Stimulated activated naive CD8-positive, alpha-beta T cell treated with anti-CD3 and anti-CD28 coated beads, Interleukin-15, Interleukin-2, amounts not matched to agents 100 U/mL and 50 U/mL, for 24 hours (primary cell): ENCODE results near the gene MAB21L4.

ENCODE experiments used
- ATAC-seq: fragments of 150-1000 bp; cut with Tn5 transposase; one replicate; pipeline ENCODE4 v1.10.0; 2021
- DNase-seq: peaks from one replicate; pipeline ENCODE4 v3.0.0; 2021

MAB21L4 gene

GRCh38 chr2:240876475-240877251 lies 19.3 kb downstream of the MAB21L4 start:
- DNase-seq (no peak), ATAC-seq (no peak)

GRCh38 chr2:240876035-240876474 lies 19.9 kb downstream of the MAB21L4 start:
- ATAC-seq (no peak), DNase-seq (no peak)

DNA sequence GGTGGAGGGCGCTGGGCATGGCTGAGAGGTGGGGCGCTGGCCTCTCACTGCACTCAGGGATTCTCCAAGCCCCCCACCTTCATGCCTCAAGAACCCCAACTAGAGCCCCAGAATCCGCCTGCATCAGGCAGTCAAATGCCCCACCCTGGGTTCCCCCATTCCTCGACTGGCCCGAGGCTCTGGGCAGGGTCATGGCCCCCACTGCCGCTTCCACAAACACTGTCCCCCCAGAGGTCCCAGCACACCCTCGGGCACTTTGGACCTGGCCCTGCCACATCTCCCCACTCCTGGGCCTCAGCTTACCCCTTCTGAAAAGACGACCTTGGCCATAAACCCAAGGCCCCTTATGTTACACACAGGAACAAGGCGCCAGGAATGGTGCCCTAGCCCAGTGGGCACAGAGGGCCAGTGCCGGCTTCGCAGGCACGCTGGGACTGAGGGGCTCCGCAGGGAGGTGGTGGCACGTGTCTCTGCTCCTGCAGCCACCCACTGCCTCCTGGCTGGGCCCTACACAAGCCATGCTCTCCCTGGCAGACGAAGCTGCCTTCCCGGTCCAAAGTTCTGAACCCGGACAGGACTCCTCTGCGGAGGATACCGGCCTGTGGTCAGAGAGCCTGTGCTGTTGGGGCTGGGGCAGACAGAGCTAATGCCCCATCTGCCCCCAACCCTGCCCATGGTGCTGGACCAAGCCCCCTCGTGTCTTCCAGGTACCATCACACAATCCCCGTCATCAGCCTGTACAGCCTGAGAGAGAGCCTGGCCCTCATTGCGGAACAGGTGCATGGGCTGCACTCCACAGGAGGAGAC lies 20.5 kb downstream of the MAB21L4 start:
- no peak for DNase-seq
- ATAC-seq = no peak

- no peak for DNase-seq
- no peak for ATAC-seq
These were observed 21.2 kb downstream of the MAB21L4 start for GRCh38 chr2:240874715-240875227.

DNA sequence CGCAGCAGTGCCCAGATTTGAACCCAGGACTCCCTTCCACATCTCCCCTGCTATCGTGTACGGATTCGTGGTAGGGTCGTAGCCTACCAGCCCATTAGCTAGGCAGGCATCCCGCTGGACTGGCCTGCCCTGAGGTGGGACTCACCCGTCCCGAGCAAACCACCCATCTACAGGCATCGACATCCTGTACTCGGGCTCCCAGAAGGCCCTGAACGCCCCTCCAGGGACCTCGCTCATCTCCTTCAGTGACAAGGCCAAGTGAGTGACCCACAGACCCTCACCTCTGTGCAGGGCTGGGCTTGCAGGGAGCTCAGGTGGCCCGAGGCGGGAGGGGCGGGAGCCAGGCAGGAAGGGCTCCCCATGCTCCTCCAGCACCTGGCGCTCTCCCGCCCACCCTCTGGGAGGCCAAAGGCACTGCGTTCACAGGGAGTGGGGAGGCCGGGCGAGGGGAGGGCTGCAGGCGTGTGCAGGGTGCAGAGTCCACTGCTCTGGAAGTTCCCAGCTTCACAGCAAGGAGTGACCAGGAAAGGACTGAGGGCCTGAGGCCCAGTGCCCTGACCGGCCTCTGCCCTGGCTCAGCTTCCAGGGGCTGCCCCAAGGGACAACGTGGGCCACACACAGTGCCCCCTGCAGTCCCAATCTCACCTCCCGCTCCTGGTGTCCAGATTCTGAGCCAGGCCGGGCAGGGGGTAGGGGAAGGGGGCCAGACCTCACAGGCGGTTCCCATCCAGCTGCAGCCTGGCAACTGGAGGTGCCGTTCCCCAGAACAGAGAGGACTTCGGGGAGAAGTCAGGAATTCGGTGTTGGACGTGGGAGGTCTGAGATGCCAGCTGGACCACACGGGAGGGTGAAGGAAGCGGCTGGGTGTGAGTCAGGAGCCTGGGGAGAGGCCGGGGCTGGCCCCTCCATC lies 21.9 kb downstream of the MAB21L4 start:
- no peak for DNase-seq
- no peak for ATAC-seq

- ATAC-seq = no peak
These were observed 22.7 kb downstream of the MAB21L4 start for GRCh38 chr2:240873098-240873788.

DNA sequence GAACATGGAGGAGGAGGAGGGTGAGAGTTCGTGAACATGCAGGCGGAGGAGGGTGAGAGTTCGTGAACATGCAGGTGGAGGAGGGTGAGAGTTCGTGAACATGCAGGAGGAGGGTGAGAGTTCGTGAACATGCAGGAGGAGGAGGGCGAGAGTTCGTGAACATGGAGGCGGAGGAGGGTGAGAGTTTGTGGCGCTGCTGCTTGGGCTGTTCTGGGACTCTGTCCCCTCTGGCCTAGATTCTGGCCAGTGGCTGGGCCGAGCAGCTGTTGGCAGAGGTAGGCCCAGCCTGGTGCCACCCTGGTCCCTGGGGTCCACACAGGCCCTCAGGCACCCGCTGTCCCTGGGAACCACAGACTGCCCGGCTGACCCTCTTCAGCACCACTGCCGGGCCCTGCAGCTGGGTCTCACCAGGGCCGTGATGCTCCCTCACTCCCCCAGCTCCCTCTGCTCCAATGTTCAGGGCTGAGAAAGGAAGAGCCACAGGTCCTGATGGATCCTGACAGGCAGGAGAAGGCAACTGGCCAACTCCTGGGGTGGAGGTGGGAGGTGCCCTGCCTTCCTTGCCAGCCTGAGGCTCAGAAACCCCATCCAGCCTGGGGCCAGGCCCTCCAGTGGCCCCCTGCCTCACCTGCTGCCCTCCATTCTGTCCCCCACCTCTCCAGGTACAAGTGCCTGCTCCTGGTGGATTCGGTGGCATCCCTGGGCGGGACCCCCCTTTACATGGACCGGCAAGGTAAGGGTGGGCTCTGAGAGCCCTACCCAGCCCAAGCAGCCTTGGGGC lies 23.4 kb downstream of the MAB21L4 start:
- DNase-seq (no peak), ATAC-seq (no peak)

More at GRCh38 chr2:240873098-240873788, 22.7 kb downstream of the MAB21L4 start:
- no peak for DNase-seq

DNA sequence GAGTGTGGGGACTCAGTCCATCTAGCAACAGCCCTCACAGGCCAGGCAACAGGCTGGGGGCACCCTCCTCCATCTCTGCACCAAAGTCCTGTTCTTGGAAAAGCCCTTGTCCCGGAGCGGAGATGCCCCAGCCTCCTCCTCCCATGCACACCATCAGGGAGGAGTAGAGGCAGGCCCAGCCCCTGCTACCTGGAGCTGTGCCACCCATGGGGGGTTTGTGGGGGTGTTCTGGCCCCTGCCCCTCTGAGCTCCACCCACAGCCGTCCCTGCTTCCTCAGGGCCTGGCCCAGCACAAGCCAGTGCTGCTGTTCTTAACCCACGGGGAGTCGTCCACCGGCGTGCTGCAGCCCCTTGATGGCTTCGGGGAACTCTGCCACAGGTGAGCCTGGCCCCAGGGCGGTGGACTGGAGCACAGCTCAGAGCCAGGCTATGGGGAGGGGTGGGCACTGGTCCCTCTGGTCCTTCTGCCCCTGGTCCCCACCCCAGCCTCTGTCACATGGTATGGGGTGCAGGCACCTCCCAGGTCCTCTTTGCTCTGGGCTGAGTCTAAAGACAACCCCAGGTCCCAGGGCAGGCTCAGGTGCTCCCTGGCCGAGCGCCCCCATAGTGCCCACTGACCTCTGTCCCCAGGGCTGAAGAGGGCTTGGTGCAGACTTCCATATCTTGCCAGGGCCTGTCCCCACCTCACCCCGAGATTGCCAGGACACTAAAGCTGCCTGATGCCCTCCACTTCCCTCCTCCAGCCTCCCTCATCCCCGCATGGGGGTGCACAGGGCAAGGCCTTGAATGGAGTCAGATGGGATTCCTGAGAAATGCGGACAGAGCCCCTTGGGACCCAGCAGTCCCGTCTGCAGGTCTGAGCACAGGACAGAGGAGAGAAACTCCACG lies 24.6 kb downstream of the MAB21L4 start:
- ATAC-seq (peak; percentile 12), DNase-seq (no peak)

GRCh38 chr2:240869956-240870875 lies 25.7 kb downstream of the MAB21L4 start:
- DNase-seq = no peak
- no peak for ATAC-seq

GRCh38 chr2:240869109-240869955 lies 26.6 kb downstream of the MAB21L4 start:
- DNase-seq (no peak), ATAC-seq (no peak)

- no peak for ATAC-seq
- no peak for DNase-seq
These were observed 27.5 kb downstream of the MAB21L4 start, which contains the start of gene AGXT for GRCh38 chr2:240868286-240869108. Gene AGXT (plus strand): TSS chr2:240868824. CDS start chr2:240868866, 42 bp downstream.

- DNase-seq = no peak
- no peak for ATAC-seq
These were observed 30.6 kb downstream of the MAB21L4 start for GRCh38 chr2:240865391-240865790.

- ATAC-seq (no peak), DNase-seq (no peak)
These were observed 31.5 kb downstream of the MAB21L4 start for GRCh38 chr2:240864475-240864874.

- ATAC-seq = no peak
- no peak for DNase-seq
These were observed 34.4 kb downstream of the MAB21L4 start for GRCh38 chr2:240861547-240861946.

GRCh38 chr2:240858871-240859270 lies 37.1 kb downstream of the MAB21L4 start:
- DNase-seq (no peak), ATAC-seq (no peak)

- no peak for DNase-seq
- ATAC-seq = no peak
These were observed 37.6 kb downstream of the MAB21L4 start for GRCh38 chr2:240858321-240858720.
